Osteoblast (primary cell): Measurements from ENCODE around the gene CRYGN. TPM values are rescaled to one million over a fixed set of nuclear protein-coding genes. Genes with fewer than 3 reads are reported as not detected.
A peak's percentile ranks its signal among the peaks of the same experiment; 100 is the strongest.

Experiments used
- DNase-seq: peaks from one replicate; pipeline ENCODE4 v3.0.0; 2011; ENCODE audit warnings: low spot score, mixed read lengths; ENCODE audit not compliant: insufficient read length; ENCODE audit errors: missing footprints
- H2AFZ ChIP-seq: 2 replicates; pipeline ENCODE4 v1.6.0; 2011; ENCODE audit warnings: mild to moderate bottlenecking, low read length
- H3K27ac ChIP-seq: 2 replicates; pipeline ENCODE4 v1.5.1; 2011; ENCODE audit warnings: mild to moderate bottlenecking, low read depth, low read length, moderate library complexity
- H3K27me3 ChIP-seq: 2 replicates; pipeline ENCODE4 v1.6.0; 2012; ENCODE audit warnings: mild to moderate bottlenecking, control low read depth, inconsistent platforms, low read length, moderate library complexity; ENCODE audit not compliant: insufficient read depth
- H3K36me3 ChIP-seq: 2 replicates; pipeline ENCODE4 v1.5.1; 2011; ENCODE audit warnings: mild to moderate bottlenecking, low read length, control low read depth, moderate library complexity; ENCODE audit not compliant: insufficient read depth
- H3K4me1 ChIP-seq: 2 replicates; pipeline ENCODE4 v1.5.1; 2011; ENCODE audit warnings: mild to moderate bottlenecking, low read length, control low read depth, moderate library complexity; ENCODE audit not compliant: insufficient read depth
- H3K4me2 ChIP-seq: 2 replicates; pipeline ENCODE4 v1.6.0; 2011; ENCODE audit warnings: mild to moderate bottlenecking, low read length; ENCODE audit not compliant: insufficient read depth
- H3K4me3 ChIP-seq: fragments of 200-600 bp; sonication (generic); 3 replicates; pipeline ENCODE4 v1.5.1; 2012; ENCODE audit warnings: mild to moderate bottlenecking, low read length, inconsistent platforms; ENCODE audit not compliant: insufficient read depth
- H3K79me2 ChIP-seq: 2 replicates; pipeline ENCODE4 v1.6.0; 2012; ENCODE audit warnings: mild to moderate bottlenecking, low read length, control low read depth, inconsistent platforms; ENCODE audit not compliant: insufficient read depth
- H3K9me3 ChIP-seq: 2 replicates; pipeline ENCODE4 v1.5.1; 2011; ENCODE audit warnings: low read depth, low read length, control low read depth
- H4K20me1 ChIP-seq: 2 replicates; pipeline ENCODE4 v1.6.0; 2012; ENCODE audit warnings: mild to moderate bottlenecking, low read length, control low read depth; ENCODE audit not compliant: insufficient read depth
- total RNA-seq: library from RNA; depleted of rRNA; stranded (reverse); fragments of >200 nt; gene quantifications from 2 replicates; pipeline ENCODE4 v1.2.3, GENCODE V29; 2012
- TF ChIP-seq, protein P1 (sequence below): IDR thresholded peaks from 2 replicates; pipeline ENCODE4 v1.5.1; 2011; ENCODE audit warnings: mild to moderate bottlenecking, low read depth, low read length, moderate library complexity; ENCODE audit errors: extremely low read depth

CRYGN gene
- total RNA-seq, 1 donor, result 0.72 TPM

- peaks cover 3% of the 10 kb centered on the region for H3K9me3 ChIP-seq
- peaks cover 36% of the 10 kb centered on the region for H3K36me3 ChIP-seq
- H3K27me3 ChIP-seq, result no peaks in the 10 kb centered on the region
- H3K4me3 ChIP-seq, result no peak overlapping the region
- no peak overlapping the region for H2AFZ ChIP-seq
- no peak overlapping the region for H3K4me2 ChIP-seq
- peaks cover 3% of the 10 kb centered on the region for H4K20me1 ChIP-seq
- no peak overlapping the region for H3K27ac ChIP-seq
- H3K79me2 ChIP-seq, result peaks cover 18% of the 10 kb centered on the region
- TF ChIP-seq, protein P1, sequence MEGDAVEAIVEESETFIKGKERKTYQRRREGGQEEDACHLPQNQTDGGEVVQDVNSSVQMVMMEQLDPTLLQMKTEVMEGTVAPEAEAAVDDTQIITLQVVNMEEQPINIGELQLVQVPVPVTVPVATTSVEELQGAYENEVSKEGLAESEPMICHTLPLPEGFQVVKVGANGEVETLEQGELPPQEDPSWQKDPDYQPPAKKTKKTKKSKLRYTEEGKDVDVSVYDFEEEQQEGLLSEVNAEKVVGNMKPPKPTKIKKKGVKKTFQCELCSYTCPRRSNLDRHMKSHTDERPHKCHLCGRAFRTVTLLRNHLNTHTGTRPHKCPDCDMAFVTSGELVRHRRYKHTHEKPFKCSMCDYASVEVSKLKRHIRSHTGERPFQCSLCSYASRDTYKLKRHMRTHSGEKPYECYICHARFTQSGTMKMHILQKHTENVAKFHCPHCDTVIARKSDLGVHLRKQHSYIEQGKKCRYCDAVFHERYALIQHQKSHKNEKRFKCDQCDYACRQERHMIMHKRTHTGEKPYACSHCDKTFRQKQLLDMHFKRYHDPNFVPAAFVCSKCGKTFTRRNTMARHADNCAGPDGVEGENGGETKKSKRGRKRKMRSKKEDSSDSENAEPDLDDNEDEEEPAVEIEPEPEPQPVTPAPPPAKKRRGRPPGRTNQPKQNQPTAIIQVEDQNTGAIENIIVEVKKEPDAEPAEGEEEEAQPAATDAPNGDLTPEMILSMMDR, result no peak
- H3K4me1 ChIP-seq, result peaks cover 12% of the 10 kb centered on the region
- no peak for DNase-seq
Measured at GRCh38 chr7:151465169-151465568, 25.2 kb upstream of the CRYGN start.

GRCh38 chr7:151462306-151462779 is 22.4 kb upstream of the CRYGN start:
- H3K4me2 ChIP-seq, result no peak overlapping the region
- H3K4me3 ChIP-seq, result no peak overlapping the region
- H2AFZ ChIP-seq, result no peak overlapping the region
- H3K9me3 ChIP-seq, result peaks cover 3% of the 10 kb centered on the region
- no peaks in the 10 kb centered on the region for H3K79me2 ChIP-seq
- peaks cover 17% of the 10 kb centered on the region for H3K36me3 ChIP-seq
- peaks cover 23% of the 10 kb centered on the region for H3K4me1 ChIP-seq
- no peaks in the 10 kb centered on the region for H4K20me1 ChIP-seq
- DNase-seq, result no peak
- TF ChIP-seq, protein P1, result no peak
- H3K27ac ChIP-seq, result no peak overlapping the region
- H3K27me3 ChIP-seq, result no peaks in the 10 kb centered on the region

- Histone ChIP-seq H3K4me2 (no peak overlapping the region), H3K9me3 (peaks cover 3% of the 10 kb centered on the region), H3K27ac (no peak overlapping the region), H3K27me3 (no peaks in the 10 kb centered on the region), H3K79me2 (no peaks in the 10 kb centered on the region), H4K20me1 (no peaks in the 10 kb centered on the region), H3K4me1 (peaks cover 23% of the 10 kb centered on the region), H3K36me3 (peaks cover 17% of the 10 kb centered on the region), H2AFZ (no peak overlapping the region), H3K4me3 (no peak overlapping the region)
- DNase-seq, result no peak
- TF ChIP-seq, protein P1, result peak; percentile 5
Measured at GRCh38 chr7:151461942-151462230, 21.9 kb upstream of the CRYGN start.

DNA sequence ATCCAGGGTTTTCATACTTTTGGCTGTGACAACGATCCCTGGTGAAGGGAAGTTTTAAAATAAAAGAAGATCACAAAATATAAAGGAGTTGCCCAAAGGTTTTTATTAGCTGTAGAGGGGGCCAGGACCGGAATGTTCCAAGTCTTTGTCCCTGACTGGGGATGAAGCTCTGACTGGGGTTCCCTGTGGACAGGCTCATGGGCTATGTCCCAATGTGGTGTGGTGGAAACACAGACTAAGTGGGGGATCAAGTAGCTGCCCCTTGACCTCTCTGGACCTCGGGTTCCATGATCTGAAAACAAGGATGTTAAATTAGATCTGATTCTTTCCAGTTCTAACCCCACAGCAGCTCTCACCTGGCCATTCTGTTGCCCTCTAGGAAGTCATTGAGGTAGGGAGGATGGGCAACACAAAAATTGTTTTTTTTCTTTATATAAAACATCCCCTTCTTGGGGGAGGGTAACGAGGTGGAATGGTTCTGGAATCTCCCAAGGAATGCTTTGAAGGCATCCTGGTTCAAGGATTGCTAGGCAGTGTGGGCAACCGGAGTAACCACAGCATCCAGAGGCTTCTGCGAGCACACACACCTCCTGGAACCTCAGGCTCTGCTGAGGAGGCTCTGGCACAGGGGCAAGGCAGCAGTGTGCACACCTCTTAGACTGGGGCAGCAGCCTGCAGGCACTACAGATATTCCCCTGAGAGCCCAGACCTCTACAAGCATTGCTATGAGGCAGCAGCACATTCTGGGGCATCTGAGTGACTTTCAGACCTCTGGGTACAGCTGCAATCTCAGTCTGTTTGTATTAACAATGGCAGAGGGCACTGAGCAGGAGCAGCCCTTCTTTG is 21.4 kb upstream of the CRYGN start:
- Histone ChIP-seq H3K4me3 (no peak overlapping the region), H3K4me2 (peak overlapping the region; percentile 79), H3K9me3 (peaks cover 3% of the 10 kb centered on the region), H3K36me3 (peaks cover 14% of the 10 kb centered on the region), H3K4me1 (peaks cover 23% of the 10 kb centered on the region), H2AFZ (no peak overlapping the region), H3K27ac (no peak overlapping the region), H3K79me2 (no peaks in the 10 kb centered on the region), H4K20me1 (no peaks in the 10 kb centered on the region), H3K27me3 (no peaks in the 10 kb centered on the region)
- TF ChIP-seq, protein P1, result no peak
- no peak for DNase-seq
